HepG2 (cell line): Measurements from ENCODE around the gene KIF26B. TPM values are rescaled to one million over a fixed set of nuclear protein-coding genes. Genes with fewer than 3 reads are reported as not detected.
A peak's percentile ranks its signal among the peaks of the same experiment; 100 is the strongest.

Experiments
- ATAC-seq: fragments of 200-7000 bp; cut with Tn5 transposase; 3 replicates; pipeline ENCODE4 v1.9.1; 2020; ENCODE audit warnings: mild to moderate bottlenecking, moderate library complexity
- BruUV-seq: library from RNA; stranded (reverse); fragments of 400-500 nt; replicated peaks from 2 replicates; lab custom pipeline; 2021; lab: Mats Ljungman, UMichigan
- CTCF ChIA-PET: fragments of 300-600 bp; formaldehyde crosslinking; extraction: SDS; loops from one replicate; lab custom pipeline; 2021; ENCODE audit warnings: low total read pairs, inconsistent platforms, low intra/inter-chr PET ratio; lab: Yijun Ruan, JAX
- POLR2A ChIA-PET: fragments of 350-600 bp; sonication (Branson Sonifier 250); formaldehyde crosslinking; loops from one replicate; lab custom pipeline; 2020; ENCODE audit warnings: antibody characterized with exemption, inconsistent platforms; lab: Yijun Ruan, JAX
- DNase-seq: peaks from one replicate; pipeline ENCODE4 v3.0.0-alpha.2; 2015; ENCODE audit warnings: low spot score
- FAIRE-seq: peaks from 3 replicates; lab custom pipeline; 2011; peaks lifted over from hg19 to GRCh38; lab: Jason Lieb, UNC
- H2AFZ ChIP-seq: one replicate; pipeline ENCODE4 v1.6.1; 2011; ENCODE audit warnings: low read length, inconsistent platforms
- H3K27ac ChIP-seq: fragments of 300-600 bp; 3 replicates; pipeline ENCODE4 v1.8.0; 2011; ENCODE audit warnings: mixed run types, mild to moderate bottlenecking, mixed read lengths, low read length, inconsistent platforms; ENCODE audit not compliant: insufficient read depth; ENCODE audit errors: extremely low read length
- H3K27me3 ChIP-seq, 2 experiments: fragments of 200-600 bp in 1 of 2; 2 replicates in 1 of 2; 3 replicates in 1 of 2; pipeline versions ENCODE4 v1.6.0 to v1.8.0; 2011; ENCODE audit warnings: low read length in 2 of 2, mild to moderate bottlenecking in 2 of 2, moderate library complexity in 2 of 2, inconsistent platforms in 1 of 2; ENCODE audit not compliant: insufficient read depth in 2 of 2, control insufficient read depth in 1 of 2
- H3K36me3 ChIP-seq, 2 experiments: fragments of 200-600 bp in 1 of 2; replicated peaks in 1 of 2; 2 replicates in 1 of 2; 3 replicates in 1 of 2; pipeline versions ENCODE4 v1.5.1 to v1.8.0; 2011; ENCODE audit warnings: low read length in 2 of 2, inconsistent platforms in 1 of 2; ENCODE audit not compliant: insufficient read depth in 2 of 2, control insufficient read depth in 1 of 2
- H3K4me1 ChIP-seq: 2 replicates; pipeline ENCODE4 v1.5.1; 2012; ENCODE audit warnings: low read length, inconsistent platforms; ENCODE audit not compliant: insufficient read depth
- H3K4me2 ChIP-seq: 2 replicates; pipeline ENCODE4 v1.6.0; 2011; ENCODE audit warnings: low read depth, low read length, inconsistent platforms
- H3K4me3 ChIP-seq, 3 experiments: fragments of 200-600 bp in 1 of 3; sonication (generic), shearing (Covaris generic) in 1 of 3; replicated peaks in 1 of 3; 2 replicates each; pipeline ENCODE4 v1.5.1; 2011 to 2016; ENCODE audit warnings: low read length in 3 of 3, inconsistent platforms in 2 of 3, low read depth in 2 of 3, mild to moderate bottlenecking in 2 of 3, control low read depth in 1 of 3, mixed read lengths in 1 of 3; ENCODE audit not compliant: insufficient read depth in 1 of 3
- H3K79me2 ChIP-seq: one replicate; pipeline ENCODE4 v1.6.1; 2011; ENCODE audit warnings: low read length, inconsistent platforms; ENCODE audit not compliant: insufficient read depth
- H3K9ac ChIP-seq: 2 replicates; pipeline ENCODE4 v1.6.0; 2011; ENCODE audit warnings: mild to moderate bottlenecking, low read depth, low read length, inconsistent platforms; ENCODE audit not compliant: insufficient read depth
- H3K9me3 ChIP-seq: 2 replicates; pipeline ENCODE4 v1.5.1; 2012; ENCODE audit warnings: mild to moderate bottlenecking, low read length
- H4K20me1 ChIP-seq: 2 replicates; pipeline ENCODE4 v1.6.0; 2011; ENCODE audit warnings: inconsistent platforms, mild to moderate bottlenecking, low read length, moderate library complexity; ENCODE audit not compliant: insufficient read depth
- ATF7 ChIP-seq, 2 experiments: fragments of 450-650 bp in 1 of 2; sonication (generic) in 1 of 2; formaldehyde crosslinking in 1 of 2; IDR thresholded peaks; 2 replicates each; pipeline versions ENCODE4 v1.4.0 to v1.6.1; 2016 to 2020; ENCODE audit warnings: antibody characterized with exemption in 1 of 2, mild to moderate bottlenecking in 1 of 2, missing genetic modification reagents in 1 of 2
- MAFK ChIP-seq, 2 experiments: IDR thresholded peaks in 1 of 2; conservative IDR thresholded peaks in 1 of 2; 2 replicates each; pipeline ENCODE4 v1.6.1; 2011; ENCODE audit warnings: improper control_type of control experiment in 2 of 2, low read length in 2 of 2
- PCBP1 ChIP-seq: fragments of 200-400 bp; formaldehyde crosslinking; IDR thresholded peaks from 2 replicates; pipeline ENCODE4 v1.6.1; 2017; ENCODE audit warnings: mild to moderate bottlenecking, low read depth, low read length, borderline replicate concordance
- REXO4 ChIP-seq: sonication (generic); formaldehyde crosslinking; IDR thresholded peaks from 2 replicates; pipeline ENCODE4 v1.8.0; 2022; ENCODE audit warnings: missing genetic modification reagents, mild to moderate bottlenecking, borderline replicate concordance
- ZFP36 ChIP-seq: fragments of 150-350 bp; IDR thresholded peaks from 2 replicates; pipeline ENCODE4 v1.6.1; 2018; ENCODE audit warnings: borderline replicate concordance, low read length, low read depth; ENCODE audit not compliant: partially characterized antibody
- ZMAT3 ChIP-seq: sonication (generic); formaldehyde crosslinking; conservative IDR thresholded peaks from 2 replicates; pipeline ENCODE4 v1.7.0; 2021; ENCODE audit warnings: missing genetic modification reagents
- ZNF225 ChIP-seq: sonication (generic); formaldehyde crosslinking; IDR thresholded peaks from 2 replicates; pipeline ENCODE4 v1.4.0; 2020; ENCODE audit warnings: mild to moderate bottlenecking, missing genetic modification reagents
- ZNF264 ChIP-seq: sonication (generic); formaldehyde crosslinking; IDR thresholded peaks from 2 replicates; pipeline ENCODE4 v1.4.0; 2020; ENCODE audit warnings: missing genetic modification reagents
- ZNF383 ChIP-seq: sonication (generic); formaldehyde crosslinking; IDR thresholded peaks from 2 replicates; pipeline ENCODE4 v1.4.0; 2020; ENCODE audit warnings: missing genetic modification reagents, mild to moderate bottlenecking, borderline replicate concordance
- ZNF563 ChIP-seq: sonication (generic); formaldehyde crosslinking; IDR thresholded peaks from 2 replicates; pipeline ENCODE4 v1.8.0; 2022; ENCODE audit warnings: mild to moderate bottlenecking, moderate library complexity, missing genetic modification reagents
- ZNF710 ChIP-seq: sonication (generic); formaldehyde crosslinking; IDR thresholded peaks from 2 replicates; pipeline ENCODE4 v1.5.0; 2020; ENCODE audit warnings: mild to moderate bottlenecking, missing genetic modification reagents, borderline replicate concordance
- ZNF749 ChIP-seq: sonication (generic); formaldehyde crosslinking; IDR thresholded peaks from 2 replicates; pipeline ENCODE4 v1.8.0; 2022; ENCODE audit warnings: mild to moderate bottlenecking, missing genetic modification reagents, moderate library complexity, borderline replicate concordance
- WGBS: methylation state at CpG from one replicate; pipeline ENCODE4 v1.1.6; 2017; ENCODE audit warnings: low lambda C conversion rate; 5-methylcytosine and 5-hydroxymethylcytosine counted together
- in situ Hi-C: cut with HindIII; loops from 2 replicates; pipeline ENCODE4 v1.10.0; 2017; ENCODE audit warnings: low pct_unique_long_range_greater_than_20kb; ENCODE audit not compliant: extremely low pct_ligation_motif_present
- intact Hi-C: fragments of 100-400 bp; cut with micrococcal nuclease; formaldehyde crosslinking; loops from one replicate; pipeline ENCODE4 v1.10.0; 2022; ENCODE audit not compliant: unreplicated experiment
- polyA plus RNA-seq, 8 experiments: library from polyadenylated mRNA; depleted of rRNA in 3 of 8; stranded (reverse) in 7 of 8; unstranded in 1 of 8; fragments of >200 nt; fragmentation: Illumina TruSeq in 4 of 8; extraction: Trizol in 4 of 8; gene quantifications; 2 replicates each; pipeline versions ENCODE4 v1.2.1 to v1.2.3, GENCODE V29; 2011 to 2016; ENCODE audit warnings: low read depth in 4 of 8, missing spikeins in 1 of 8, mixed read lengths in 1 of 8; ENCODE audit not compliant: insufficient read depth in 1 of 8
- total RNA-seq, 5 experiments: library from RNA; depleted of rRNA; stranded (reverse); fragments of >200 nt; fragmentation: Illumina TruSeq; extraction: Trizol; gene quantifications; 2 replicates each; pipeline ENCODE4 v1.2.3, GENCODE V29; 2016; ENCODE audit warnings: low read depth in 1 of 5
- TF ChIP-seq, protein P1 (sequence below): sonication (generic); formaldehyde crosslinking; IDR thresholded peaks from 2 replicates; pipeline ENCODE4 v1.4.0; 2020; ENCODE audit warnings: missing genetic modification reagents

The KIF26B gene
- total and polyA plus RNA-seq, 2 of the 13 experiments (the other 11 are each of a cell fraction or from before 2014, with no cell fraction given): 0.08 to 0.09 TPM

DNA sequence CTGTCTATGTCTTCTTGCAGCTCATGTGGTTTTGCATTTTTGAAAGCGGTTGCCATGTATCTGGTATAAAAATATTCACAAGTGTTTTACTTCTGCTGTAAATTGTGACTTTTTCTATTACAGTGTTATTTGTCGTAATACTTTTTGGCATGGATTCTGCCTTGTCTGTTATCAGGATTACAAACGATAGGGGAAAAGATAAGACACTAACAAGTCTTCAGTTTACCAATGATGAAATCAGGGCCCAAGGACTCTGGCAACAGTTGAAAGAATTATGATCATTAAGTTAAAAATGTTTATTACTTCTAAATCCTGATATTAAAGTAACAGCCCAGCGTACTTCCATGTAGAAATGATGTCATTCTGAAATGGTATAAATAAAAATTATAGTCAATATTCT, 298.8 kb downstream of the KIF26B start:
- no peak overlapping the region for H3K4me3 ChIP-seq
- H3K4me2 ChIP-seq: no peak overlapping the region
- intact Hi-C loops (no loop called here), in situ Hi-C loops (no loop called here)
- POLR2A ChIA-PET: no interaction called here
- CTCF ChIA-PET: no interaction called here
- DNase-seq (no peak), ATAC-seq (no peak), FAIRE-seq (no peak)
- no peaks in the 10 kb centered on the region; a peak in 1 of 5 replicates for H3K27me3 ChIP-seq
- TF ChIP-seq ZMAT3: no peak
- 0 out of 2 replicates have a peak, but pooled peaks have one; percentile 16 for TF ChIP-seq ATF7 (IDR thresholded peaks at IDR 0.05)
- no peak for TF ChIP-seq ATF7 (CRISPR knock-in tag; IDR thresholded peaks at IDR 0.05)
- H4K20me1 ChIP-seq: no peaks in the 10 kb centered on the region
- no peaks in the 10 kb centered on the region for H3K36me3 ChIP-seq
- no peaks in the 10 kb centered on the region for H3K9me3 ChIP-seq
- H2AFZ ChIP-seq: no peak overlapping the region
- no peaks in the 10 kb centered on the region for H3K79me2 ChIP-seq
- H3K9ac ChIP-seq: no peak overlapping the region
- H3K4me1 ChIP-seq: peaks cover 7% of the 10 kb centered on the region
- 53% methylated on average over 4 of the region's 4 CpGs for WGBS
- BruUV-seq: no TSS peak
- no peak overlapping the region for H3K27ac ChIP-seq

DNA sequence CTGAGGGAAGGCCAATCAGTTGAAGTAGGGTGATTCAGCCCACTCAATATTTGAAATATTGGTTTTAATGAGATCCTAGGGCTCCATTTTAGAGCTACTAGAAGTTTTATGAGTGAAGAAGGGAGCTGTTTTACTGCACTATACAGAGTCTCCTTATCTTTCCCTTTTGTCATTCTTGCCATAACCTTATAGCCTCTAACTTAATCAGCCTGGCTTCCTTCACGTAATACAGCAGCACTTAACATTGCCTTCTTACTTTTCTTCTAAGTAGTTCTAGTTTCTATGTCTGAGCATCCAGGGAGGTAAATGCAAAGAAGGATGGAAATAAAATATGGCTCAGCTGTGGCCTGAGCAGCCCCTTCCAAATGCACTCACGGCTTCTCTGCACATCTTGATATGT, 299.3 kb downstream of the KIF26B start:
- intact Hi-C loops: no loop called here
- TF ChIP-seq PCBP1 (no peak), ZFP36 (no peak), ZNF710 (no peak), MAFK (conservative IDR thresholded peaks at IDR 0.05 in 1 of 2, IDR thresholded peaks at IDR 0.05 in 1 of 2; ENCODE audit: low read length in 2 of 2) (no peak), ZNF225 (CRISPR knock-in tag) (no peak), ZNF749 (CRISPR knock-in tag) (no peak), ZNF563 (no peak), REXO4 (no peak), ZNF264 (CRISPR knock-in tag) (no peak), ZNF383 (CRISPR knock-in tag) (no peak)
- TF ChIP-seq, protein P1, sequence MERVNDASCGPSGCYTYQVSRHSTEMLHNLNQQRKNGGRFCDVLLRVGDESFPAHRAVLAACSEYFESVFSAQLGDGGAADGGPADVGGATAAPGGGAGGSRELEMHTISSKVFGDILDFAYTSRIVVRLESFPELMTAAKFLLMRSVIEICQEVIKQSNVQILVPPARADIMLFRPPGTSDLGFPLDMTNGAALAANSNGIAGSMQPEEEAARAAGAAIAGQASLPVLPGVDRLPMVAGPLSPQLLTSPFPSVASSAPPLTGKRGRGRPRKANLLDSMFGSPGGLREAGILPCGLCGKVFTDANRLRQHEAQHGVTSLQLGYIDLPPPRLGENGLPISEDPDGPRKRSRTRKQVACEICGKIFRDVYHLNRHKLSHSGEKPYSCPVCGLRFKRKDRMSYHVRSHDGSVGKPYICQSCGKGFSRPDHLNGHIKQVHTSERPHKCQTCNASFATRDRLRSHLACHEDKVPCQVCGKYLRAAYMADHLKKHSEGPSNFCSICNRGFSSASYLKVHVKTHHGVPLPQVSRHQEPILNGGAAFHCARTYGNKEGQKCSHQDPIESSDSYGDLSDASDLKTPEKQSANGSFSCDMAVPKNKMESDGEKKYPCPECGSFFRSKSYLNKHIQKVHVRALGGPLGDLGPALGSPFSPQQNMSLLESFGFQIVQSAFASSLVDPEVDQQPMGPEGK (CRISPR knock-in tag): no peak

More for the DNA sequence above, 299.3 kb downstream of the KIF26B start:
- Histone ChIP-seq H3K36me3 (no peaks in the 10 kb centered on the region), H3K4me2 (no peak overlapping the region), H3K9me3 (no peaks in the 10 kb centered on the region), H3K9ac (no peak overlapping the region), H3K4me1 (peaks cover 12% of the 10 kb centered on the region), H2AFZ (no peak overlapping the region), H4K20me1 (no peaks in the 10 kb centered on the region), H3K79me2 (no peaks in the 10 kb centered on the region), H3K4me3 (no peak overlapping the region), H3K27me3 (no peaks in the 10 kb centered on the region; a peak in 1 of 5 replicates), H3K27ac (no peak overlapping the region)
- ChIA-PET POLR2A (no interaction called here), CTCF (no interaction called here)
- in situ Hi-C loops: no loop called here
- WGBS: 65% methylated on average over 2 of the region's 2 CpGs
- FAIRE-seq (no peak), ATAC-seq (no peak), DNase-seq (no peak)
- no TSS peak for BruUV-seq
